Panc1 (cell line): ENCODE data around the gene STK39. TPM values are rescaled to one million over a fixed set of nuclear protein-coding genes. Genes with fewer than 3 reads are reported as not detected.

Experiments
- ATAC-seq: fragments of 200-7000 bp; cut with Tn5 transposase; 2 replicates; pipeline ENCODE4 v1.9.1; 2020; ENCODE audit warnings: mild to moderate bottlenecking, moderate library complexity
- BruUV-seq: library from RNA; stranded (reverse); fragments of 400-500 nt; replicated peaks from 2 replicates; lab custom pipeline; 2021; lab: Mats Ljungman, UMichigan
- CTCF ChIA-PET: fragments of 300-600 bp; sonication (Branson Sonifier 250); formaldehyde crosslinking; loops from one replicate; lab custom pipeline; 2022; ENCODE audit warnings: antibody characterized with exemption; lab: Charles Lee
- POLR2A ChIA-PET: fragments of 300-600 bp; sonication (Branson Sonifier 250); formaldehyde crosslinking; loops from one replicate; lab custom pipeline; 2022; ENCODE audit warnings: antibody characterized with exemption; lab: Charles Lee
- DNase-seq: peaks from one replicate; pipeline ENCODE4 v3.0.0-alpha.2; 2010; ENCODE audit warnings: low read depth, low spot score
- H3K27ac ChIP-seq: 2 replicates; pipeline ENCODE4 v1.5.1; 2011; ENCODE audit warnings: mild to moderate bottlenecking, low read length, inconsistent platforms
- H3K27me3 ChIP-seq: fragments of 200-500 bp; sonication (Bioruptor generic); 2 replicates; pipeline ENCODE4 v1.6.0; 2014; ENCODE audit warnings: low read length, inconsistent platforms; ENCODE audit not compliant: control insufficient read depth, insufficient read depth
- H3K36me3 ChIP-seq: fragments of 200-500 bp; sonication (Bioruptor generic); 2 replicates; pipeline ENCODE4 v1.5.1; 2014; ENCODE audit warnings: inconsistent platforms, mild to moderate bottlenecking, low read length, moderate library complexity; ENCODE audit not compliant: control insufficient read depth, insufficient read depth
- H3K4me1 ChIP-seq: 2 replicates; pipeline ENCODE4 v1.5.1; 2011; ENCODE audit warnings: inconsistent platforms, mild to moderate bottlenecking, low read length, moderate library complexity; ENCODE audit not compliant: control insufficient read depth, insufficient read depth
- H3K4me3 ChIP-seq, 2 experiments: 2 replicates each; pipeline ENCODE4 v1.5.1; 2011 to 2012; ENCODE audit warnings: low read depth in 2 of 2, low read length in 2 of 2, mild to moderate bottlenecking in 2 of 2, inconsistent platforms in 1 of 2, moderate library complexity in 1 of 2
- H3K9me3 ChIP-seq: fragments of 200-500 bp; sonication (Bioruptor generic); 2 replicates; pipeline ENCODE4 v1.5.1; 2014; ENCODE audit warnings: low read depth, mild to moderate bottlenecking, inconsistent platforms, low read length, moderate library complexity; ENCODE audit not compliant: control insufficient read depth, insufficient read depth
- POLR2AphosphoS5 ChIP-seq: IDR thresholded peaks from 2 replicates; pipeline ENCODE4 v1.6.1; 2012; ENCODE audit warnings: mild to moderate bottlenecking, low read depth, low read length, moderate library complexity
- SIN3A ChIP-seq: IDR thresholded peaks from 2 replicates; pipeline ENCODE4 v1.6.1; 2012; ENCODE audit warnings: low read depth, mild to moderate bottlenecking, low read length, moderate library complexity, borderline replicate concordance; ENCODE audit not compliant: insufficient read depth
- TCF7L2 ChIP-seq: IDR thresholded peaks from 2 replicates; pipeline ENCODE4 v1.6.1; 2011; ENCODE audit warnings: mild to moderate bottlenecking, low read depth, low read length, inconsistent platforms
- in situ Hi-C: cut with HindIII; loops from 2 replicates; pipeline ENCODE4 v1.10.0; 2016; ENCODE audit warnings: low sequenced_read_pairs, low pct_unique_long_range_greater_than_20kb
- intact Hi-C: fragments of 100-400 bp; cut with micrococcal nuclease; formaldehyde crosslinking; loops from one replicate; pipeline ENCODE4 v1.10.0; 2022; ENCODE audit not compliant: unreplicated experiment
- total RNA-seq: library from RNA; stranded (reverse); gene quantifications from one replicate; pipeline ENCODE4 v1.2.1, GENCODE V29; 2021; ENCODE audit not compliant: unreplicated experiment
- TF ChIP-seq, protein P1 (sequence below): fragments of 450-650 bp; IDR thresholded peaks from 2 replicates; pipeline ENCODE4 v1.5.1; 2017; ENCODE audit warnings: mild to moderate bottlenecking
- TF ChIP-seq, protein P2 (sequence below), 2 experiments: IDR thresholded peaks; 2 replicates each; pipeline ENCODE4 v1.6.1; 2011 to 2012; ENCODE audit warnings: low read depth in 2 of 2, control low read depth in 1 of 2, low read length in 1 of 2, mild to moderate bottlenecking in 1 of 2, moderate library complexity in 1 of 2; ENCODE audit not compliant: insufficient read depth in 1 of 2

The STK39 gene
- total RNA-seq, 1 experiment from 2014 or later, result 14.0 TPM

DNA sequence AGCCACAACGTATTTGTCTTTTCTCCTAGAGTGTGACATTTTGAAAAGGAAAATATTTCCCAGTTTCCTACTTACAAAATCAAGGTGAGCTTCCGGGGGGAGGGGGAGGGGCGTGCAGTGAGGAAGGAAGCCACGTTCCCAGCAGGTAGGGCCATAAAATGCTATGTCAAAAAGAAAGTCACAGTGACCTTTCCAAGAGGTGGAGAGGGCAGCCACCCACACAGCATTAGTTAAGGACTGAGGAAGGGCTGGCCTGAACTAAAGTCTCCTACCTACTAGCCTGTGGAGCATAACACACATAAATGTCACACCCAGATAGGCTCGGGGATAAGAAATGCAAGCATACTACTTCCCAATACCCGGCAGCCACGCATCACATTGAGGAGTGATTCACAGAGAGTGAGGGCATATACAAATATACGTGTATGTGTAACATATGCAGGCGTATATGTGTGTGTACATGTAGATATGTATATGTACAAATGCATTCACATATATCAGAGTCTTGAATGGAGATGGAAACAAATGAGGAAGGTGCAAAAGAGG is 191.1 kb downstream of the STK39 start:
- Histone ChIP-seq H3K27me3 (no peaks in the 10 kb centered on the region), H3K36me3 (no peaks in the 10 kb centered on the region), H3K9me3 (no peaks in the 10 kb centered on the region), H3K27ac (no peak overlapping the region), H3K4me1 (no peaks in the 10 kb centered on the region), H3K4me3 (no peak overlapping the region)
- POLR2A ChIA-PET, result no interaction called here
- in situ Hi-C loops, result no loop called here
- CTCF ChIA-PET, result no interaction called here
- no peak for TF ChIP-seq TCF7L2
- TF ChIP-seq, protein P1, sequence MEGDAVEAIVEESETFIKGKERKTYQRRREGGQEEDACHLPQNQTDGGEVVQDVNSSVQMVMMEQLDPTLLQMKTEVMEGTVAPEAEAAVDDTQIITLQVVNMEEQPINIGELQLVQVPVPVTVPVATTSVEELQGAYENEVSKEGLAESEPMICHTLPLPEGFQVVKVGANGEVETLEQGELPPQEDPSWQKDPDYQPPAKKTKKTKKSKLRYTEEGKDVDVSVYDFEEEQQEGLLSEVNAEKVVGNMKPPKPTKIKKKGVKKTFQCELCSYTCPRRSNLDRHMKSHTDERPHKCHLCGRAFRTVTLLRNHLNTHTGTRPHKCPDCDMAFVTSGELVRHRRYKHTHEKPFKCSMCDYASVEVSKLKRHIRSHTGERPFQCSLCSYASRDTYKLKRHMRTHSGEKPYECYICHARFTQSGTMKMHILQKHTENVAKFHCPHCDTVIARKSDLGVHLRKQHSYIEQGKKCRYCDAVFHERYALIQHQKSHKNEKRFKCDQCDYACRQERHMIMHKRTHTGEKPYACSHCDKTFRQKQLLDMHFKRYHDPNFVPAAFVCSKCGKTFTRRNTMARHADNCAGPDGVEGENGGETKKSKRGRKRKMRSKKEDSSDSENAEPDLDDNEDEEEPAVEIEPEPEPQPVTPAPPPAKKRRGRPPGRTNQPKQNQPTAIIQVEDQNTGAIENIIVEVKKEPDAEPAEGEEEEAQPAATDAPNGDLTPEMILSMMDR, result no peak
- no peak for TF ChIP-seq SIN3A
- TF ChIP-seq, protein P2, sequence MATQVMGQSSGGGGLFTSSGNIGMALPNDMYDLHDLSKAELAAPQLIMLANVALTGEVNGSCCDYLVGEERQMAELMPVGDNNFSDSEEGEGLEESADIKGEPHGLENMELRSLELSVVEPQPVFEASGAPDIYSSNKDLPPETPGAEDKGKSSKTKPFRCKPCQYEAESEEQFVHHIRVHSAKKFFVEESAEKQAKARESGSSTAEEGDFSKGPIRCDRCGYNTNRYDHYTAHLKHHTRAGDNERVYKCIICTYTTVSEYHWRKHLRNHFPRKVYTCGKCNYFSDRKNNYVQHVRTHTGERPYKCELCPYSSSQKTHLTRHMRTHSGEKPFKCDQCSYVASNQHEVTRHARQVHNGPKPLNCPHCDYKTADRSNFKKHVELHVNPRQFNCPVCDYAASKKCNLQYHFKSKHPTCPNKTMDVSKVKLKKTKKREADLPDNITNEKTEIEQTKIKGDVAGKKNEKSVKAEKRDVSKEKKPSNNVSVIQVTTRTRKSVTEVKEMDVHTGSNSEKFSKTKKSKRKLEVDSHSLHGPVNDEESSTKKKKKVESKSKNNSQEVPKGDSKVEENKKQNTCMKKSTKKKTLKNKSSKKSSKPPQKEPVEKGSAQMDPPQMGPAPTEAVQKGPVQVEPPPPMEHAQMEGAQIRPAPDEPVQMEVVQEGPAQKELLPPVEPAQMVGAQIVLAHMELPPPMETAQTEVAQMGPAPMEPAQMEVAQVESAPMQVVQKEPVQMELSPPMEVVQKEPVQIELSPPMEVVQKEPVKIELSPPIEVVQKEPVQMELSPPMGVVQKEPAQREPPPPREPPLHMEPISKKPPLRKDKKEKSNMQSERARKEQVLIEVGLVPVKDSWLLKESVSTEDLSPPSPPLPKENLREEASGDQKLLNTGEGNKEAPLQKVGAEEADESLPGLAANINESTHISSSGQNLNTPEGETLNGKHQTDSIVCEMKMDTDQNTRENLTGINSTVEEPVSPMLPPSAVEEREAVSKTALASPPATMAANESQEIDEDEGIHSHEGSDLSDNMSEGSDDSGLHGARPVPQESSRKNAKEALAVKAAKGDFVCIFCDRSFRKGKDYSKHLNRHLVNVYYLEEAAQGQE (IDR thresholded peaks at IDR 0.05; ENCODE audit: insufficient read depth in 1 of 2, low read depth in 2 of 2, low read length in 1 of 2), result no peak
- TF ChIP-seq POLR2AphosphoS5, result no peak
- no peak for DNase-seq
- intact Hi-C loops, result no loop called here
- no TSS peak for BruUV-seq
- ATAC-seq, result no peak

DNA sequence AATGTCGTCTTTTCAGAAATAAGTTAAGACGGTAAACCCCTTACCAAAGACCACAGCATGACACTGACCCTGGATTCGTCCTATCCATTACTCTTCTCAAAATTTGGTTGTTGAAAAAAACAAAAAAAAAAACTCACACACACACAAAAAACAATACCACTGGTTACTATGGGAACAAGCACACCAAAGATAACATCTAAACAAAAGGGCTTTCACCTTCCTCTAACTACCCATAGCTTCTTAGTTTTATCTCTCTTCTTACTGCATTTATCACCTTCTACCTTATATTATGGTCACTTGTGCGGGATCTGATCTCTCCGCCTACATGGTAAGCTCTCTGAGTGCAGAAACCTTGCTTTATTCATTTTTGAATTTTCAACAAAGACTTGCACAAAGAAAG is 192.7 kb downstream of the STK39 start:
- TF ChIP-seq TCF7L2 (no peak), POLR2AphosphoS5 (no peak), SIN3A (no peak)
- TF ChIP-seq, protein P2 (IDR thresholded peaks at IDR 0.05; ENCODE audit: insufficient read depth in 1 of 2, low read depth in 2 of 2, low read length in 1 of 2), result no peak
- TF ChIP-seq, protein P1, result no peak
- Histone ChIP-seq H3K4me3 (no peak overlapping the region), H3K9me3 (no peaks in the 10 kb centered on the region), H3K36me3 (no peaks in the 10 kb centered on the region), H3K27ac (no peak overlapping the region), H3K4me1 (no peaks in the 10 kb centered on the region), H3K27me3 (no peaks in the 10 kb centered on the region)
- in situ Hi-C loops, result no loop called here
- intact Hi-C loops, result no loop called here
- ChIA-PET CTCF (no interaction called here), POLR2A (no interaction called here)
- no TSS peak for BruUV-seq
- DNase-seq, result no peak
- no peak for ATAC-seq
